ENCODE measurements around the gene THPO.

DNA sequence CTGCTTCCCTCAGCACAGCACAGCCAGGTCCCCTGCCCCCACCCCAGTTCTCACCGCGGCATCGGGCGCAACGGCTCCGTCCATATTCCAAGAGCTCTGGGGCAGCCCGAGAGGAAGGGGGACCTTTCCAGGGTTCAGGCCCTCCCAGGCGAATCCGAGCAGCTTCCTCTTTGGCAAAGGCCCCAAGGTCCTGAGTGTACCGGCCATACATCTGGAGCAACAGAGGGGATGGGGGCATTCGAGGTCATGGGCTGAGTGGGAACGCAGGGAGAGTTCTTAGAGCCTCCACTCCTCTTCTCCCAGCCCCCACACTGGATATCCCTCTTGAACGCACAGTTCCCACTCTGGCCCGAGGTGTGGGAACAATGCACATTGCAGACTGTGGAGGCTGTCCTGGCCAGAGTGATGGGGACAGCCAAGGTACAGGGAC lies 19.1 kb downstream of the THPO start:
- TF ChIP-seq POLR2AphosphoS5 (IDR thresholded peaks at IDR 0.05) (no peak), RAD21 (conservative IDR thresholded peaks at IDR 0.05) (no peak), MXI1 (conservative IDR thresholded peaks at IDR 0.05; ENCODE audit: poor library complexity, severe bottlenecking) (no peak), EZH2 (IDR thresholded peaks at IDR 0.05; ENCODE audit: borderline replicate concordance, insufficient read depth, low read length, poor library complexity, severe bottlenecking) (no peak)
- TF ChIP-seq, protein P1, sequence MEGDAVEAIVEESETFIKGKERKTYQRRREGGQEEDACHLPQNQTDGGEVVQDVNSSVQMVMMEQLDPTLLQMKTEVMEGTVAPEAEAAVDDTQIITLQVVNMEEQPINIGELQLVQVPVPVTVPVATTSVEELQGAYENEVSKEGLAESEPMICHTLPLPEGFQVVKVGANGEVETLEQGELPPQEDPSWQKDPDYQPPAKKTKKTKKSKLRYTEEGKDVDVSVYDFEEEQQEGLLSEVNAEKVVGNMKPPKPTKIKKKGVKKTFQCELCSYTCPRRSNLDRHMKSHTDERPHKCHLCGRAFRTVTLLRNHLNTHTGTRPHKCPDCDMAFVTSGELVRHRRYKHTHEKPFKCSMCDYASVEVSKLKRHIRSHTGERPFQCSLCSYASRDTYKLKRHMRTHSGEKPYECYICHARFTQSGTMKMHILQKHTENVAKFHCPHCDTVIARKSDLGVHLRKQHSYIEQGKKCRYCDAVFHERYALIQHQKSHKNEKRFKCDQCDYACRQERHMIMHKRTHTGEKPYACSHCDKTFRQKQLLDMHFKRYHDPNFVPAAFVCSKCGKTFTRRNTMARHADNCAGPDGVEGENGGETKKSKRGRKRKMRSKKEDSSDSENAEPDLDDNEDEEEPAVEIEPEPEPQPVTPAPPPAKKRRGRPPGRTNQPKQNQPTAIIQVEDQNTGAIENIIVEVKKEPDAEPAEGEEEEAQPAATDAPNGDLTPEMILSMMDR (IDR thresholded peaks at IDR 0.05; ENCODE audit: poor library complexity, severe bottlenecking) = no peak
